GM23338 (cell line): ENCODE measurements around the gene COMMD4. TPM values are rescaled to one million over a fixed set of nuclear protein-coding genes. Genes with fewer than 3 reads are reported as not detected.
A peak's percentile ranks its signal among the peaks of the same experiment; 100 is the strongest.
"Not testable (repeated sequence)": the region's sequence is repeated elsewhere in the genome, so short reads cannot be mapped to it uniquely, and the experiment has no call there.

Source experiments
- ATAC-seq: fragments of 200-7000 bp; cut with Tn5 transposase; 3 replicates; pipeline ENCODE4 v1.9.1; 2020
- DNase-seq: peaks from one replicate; pipeline ENCODE4 v3.0.0-alpha.2; 2015; ENCODE audit warnings: low spot score
- H2AFZ ChIP-seq: fragments of 200-600 bp; sonication (generic); 2 replicates; pipeline ENCODE4 v1.8.0; 2016; ENCODE audit warnings: antibody characterized with exemption, mild to moderate bottlenecking, moderate library complexity
- H3F3A ChIP-seq: fragments of 200-600 bp; sonication (generic); replicated peaks from 2 replicates; pipeline ENCODE4 v1.8.0; 2017; ENCODE audit warnings: antibody characterized with exemption, mixed run types, low read depth
- H3K27ac ChIP-seq: fragments of 200-600 bp; sonication (generic); 2 replicates; pipeline ENCODE4 v1.6.1; 2016; ENCODE audit warnings: low read depth
- H3K27me3 ChIP-seq: fragments of 200-600 bp; sonication (generic); 2 replicates; pipeline ENCODE4 v1.8.0; 2016; ENCODE audit warnings: mild to moderate bottlenecking, mixed run types, moderate library complexity; ENCODE audit not compliant: insufficient read depth
- H3K36me3 ChIP-seq: fragments of 200-600 bp; sonication (generic); 2 replicates; pipeline ENCODE4 v1.8.0; 2016; ENCODE audit warnings: mild to moderate bottlenecking; ENCODE audit not compliant: insufficient read depth
- H3K4me1 ChIP-seq: fragments of 200-600 bp; sonication (generic); 2 replicates; pipeline ENCODE4 v1.8.0; 2016; ENCODE audit warnings: mild to moderate bottlenecking, moderate library complexity; ENCODE audit not compliant: insufficient read depth
- H3K4me2 ChIP-seq: fragments of 200-600 bp; sonication (generic); 2 replicates; pipeline ENCODE4 v1.7.1; 2017; ENCODE audit warnings: mixed run types
- H3K4me3 ChIP-seq: fragments of 200-600 bp; sonication (generic); 2 replicates; pipeline ENCODE4 v1.6.1; 2016; ENCODE audit warnings: mixed run types
- H3K79me2 ChIP-seq: fragments of 200-600 bp; sonication (generic); replicated peaks from 2 replicates; pipeline ENCODE4 v1.8.0; 2017; ENCODE audit warnings: mild to moderate bottlenecking; ENCODE audit not compliant: insufficient read depth
- H3K9me2 ChIP-seq: fragments of 200-600 bp; sonication (generic); 2 replicates; pipeline ENCODE4 v1.8.0; 2017; ENCODE audit not compliant: insufficient read depth
- H4K20me1 ChIP-seq: fragments of 200-600 bp; sonication (generic); replicated peaks from 2 replicates; pipeline ENCODE4 v1.8.0; 2017; ENCODE audit warnings: mild to moderate bottlenecking; ENCODE audit not compliant: insufficient read depth
- H3K27ac Mint-ChIP-seq: 2 replicates; pipeline ENCODE4 v1.8.0; 2020; ENCODE audit warnings: inconsistent platforms, mild to moderate bottlenecking, moderate library complexity, mixed read lengths
- H3K27me3 Mint-ChIP-seq: 3 replicates; pipeline ENCODE4 v1.8.0; 2022; ENCODE audit warnings: low read depth, mild to moderate bottlenecking, moderate library complexity, mixed read lengths, inconsistent platforms; ENCODE audit not compliant: insufficient read depth, poor library complexity
- H3K36me3 Mint-ChIP-seq: 3 replicates; pipeline ENCODE4 v1.8.0; 2021; ENCODE audit warnings: low read depth, mild to moderate bottlenecking, inconsistent platforms, moderate library complexity, mixed read lengths
- H3K4me1 Mint-ChIP-seq: 3 replicates; pipeline ENCODE4 v1.8.0; 2020; ENCODE audit warnings: mild to moderate bottlenecking, inconsistent platforms, mixed read lengths
- H3K4me3 Mint-ChIP-seq: 3 replicates; pipeline ENCODE4 v1.8.0; 2021; ENCODE audit warnings: moderate library complexity, mild to moderate bottlenecking, inconsistent platforms, mixed read lengths
- H3K9me3 Mint-ChIP-seq: 3 replicates; pipeline ENCODE4 v1.8.0; 2020; ENCODE audit warnings: moderate library complexity, mild to moderate bottlenecking, inconsistent platforms, mixed read lengths
- CREB1 ChIP-seq: fragments of 250-450 bp; sonication (Bioruptor Pico); IDR thresholded peaks from 2 replicates; pipeline ENCODE4 v1.5.0; 2020; ENCODE audit warnings: low read depth, mild to moderate bottlenecking, moderate library complexity
- EZH2 ChIP-seq: fragments of 200-600 bp; sonication (generic); IDR thresholded peaks from one replicate; pipeline ENCODE4 v1.8.0; 2017; ENCODE audit warnings: antibody characterized with exemption, mild to moderate bottlenecking, low read depth; ENCODE audit not compliant: unreplicated experiment
- EZH2phosphoT487 ChIP-seq: fragments of 200-600 bp; sonication (generic); IDR thresholded peaks from one replicate; pipeline ENCODE4 v1.8.1; 2018; ENCODE audit warnings: antibody characterized with exemption; ENCODE audit not compliant: unreplicated experiment
- JUNB ChIP-seq: IDR thresholded peaks from one replicate; pipeline ENCODE4 v1.6.1; 2016; ENCODE audit warnings: antibody characterized with exemption; ENCODE audit not compliant: unreplicated experiment
- NANOG ChIP-seq: IDR thresholded peaks from 2 replicates; pipeline ENCODE4 v1.6.1; 2016; ENCODE audit warnings: antibody characterized with exemption, borderline replicate concordance
- STAT1 ChIP-seq: IDR thresholded peaks from one replicate; pipeline ENCODE4 v1.6.1; 2016; ENCODE audit warnings: antibody characterized with exemption; ENCODE audit not compliant: unreplicated experiment
- ZNF331 ChIP-seq: fragments of 250-450 bp; sonication (Bioruptor Pico); IDR thresholded peaks from 2 replicates; pipeline ENCODE4 v1.5.0; 2020; ENCODE audit warnings: low read depth, mild to moderate bottlenecking, moderate library complexity
- polyA plus RNA-seq: library from polyadenylated mRNA; unstranded; fragments of >200 nt; fragmentation: Nextera tagmentation; extraction: Ambion mirVana; gene quantifications from 2 replicates; pipeline ENCODE4 v1.2.1, GENCODE V29; 2016
- total RNA-seq: library from RNA; depleted of rRNA; stranded (reverse); fragments of >200 nt; shearing (Covaris generic); gene quantifications from 2 replicates; pipeline ENCODE4 v1.2.3, GENCODE V29; 2014
- TF ChIP-seq, protein P1 (sequence below), 2 experiments: fragments of 200-600 bp in 1 of 2; sonication (generic) in 1 of 2; conservative IDR thresholded peaks; 2 replicates each; pipeline versions ENCODE4 v1.5.1 to v1.6.1; 2016 to 2017; ENCODE audit warnings: antibody characterized with exemption in 2 of 2, low read depth in 2 of 2, mild to moderate bottlenecking in 2 of 2, moderate library complexity in 1 of 2
- TF ChIP-seq, protein P2 (sequence below): fragments of 250-450 bp; sonication (Bioruptor Pico); IDR thresholded peaks from 2 replicates; pipeline ENCODE4 v1.5.0; 2020; ENCODE audit warnings: mild to moderate bottlenecking, moderate library complexity
- TF ChIP-seq, protein P3 (sequence below): IDR thresholded peaks from 2 replicates; pipeline ENCODE4 v1.6.1; 2016; ENCODE audit warnings: antibody characterized with exemption
- TF ChIP-seq, protein P4 (sequence below): IDR thresholded peaks from one replicate; pipeline ENCODE4 v1.6.1; 2018; ENCODE audit warnings: antibody characterized with exemption; ENCODE audit not compliant: unreplicated experiment

COMMD4 gene
- total and polyA plus RNA-seq, 2 experiments from 2014 or later = 131 TPM

DNA sequence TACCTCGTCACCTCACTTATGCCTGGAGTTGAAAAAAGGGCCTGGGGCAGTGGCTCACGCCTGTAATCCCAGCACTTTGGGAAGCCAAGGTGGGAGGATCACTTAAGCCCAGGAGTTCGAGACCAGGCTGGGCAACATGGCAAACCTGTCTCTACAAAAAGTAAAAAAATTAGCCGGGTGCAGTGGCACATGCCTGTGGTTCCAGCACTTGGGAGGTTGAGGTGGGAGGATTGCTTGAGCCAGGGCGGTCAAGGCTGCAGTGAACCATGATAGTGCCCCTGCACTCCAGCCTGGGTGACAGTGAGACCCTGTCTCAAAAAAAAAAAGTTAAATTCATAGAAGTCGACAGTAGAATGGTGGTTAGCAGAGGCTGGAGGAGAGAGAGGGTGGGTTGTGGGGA, 6.4 kb downstream of the COMMD4 start:
- no peak for TF ChIP-seq EZH2phosphoT487
- no peak for TF ChIP-seq EZH2
- TF ChIP-seq, protein P1, sequence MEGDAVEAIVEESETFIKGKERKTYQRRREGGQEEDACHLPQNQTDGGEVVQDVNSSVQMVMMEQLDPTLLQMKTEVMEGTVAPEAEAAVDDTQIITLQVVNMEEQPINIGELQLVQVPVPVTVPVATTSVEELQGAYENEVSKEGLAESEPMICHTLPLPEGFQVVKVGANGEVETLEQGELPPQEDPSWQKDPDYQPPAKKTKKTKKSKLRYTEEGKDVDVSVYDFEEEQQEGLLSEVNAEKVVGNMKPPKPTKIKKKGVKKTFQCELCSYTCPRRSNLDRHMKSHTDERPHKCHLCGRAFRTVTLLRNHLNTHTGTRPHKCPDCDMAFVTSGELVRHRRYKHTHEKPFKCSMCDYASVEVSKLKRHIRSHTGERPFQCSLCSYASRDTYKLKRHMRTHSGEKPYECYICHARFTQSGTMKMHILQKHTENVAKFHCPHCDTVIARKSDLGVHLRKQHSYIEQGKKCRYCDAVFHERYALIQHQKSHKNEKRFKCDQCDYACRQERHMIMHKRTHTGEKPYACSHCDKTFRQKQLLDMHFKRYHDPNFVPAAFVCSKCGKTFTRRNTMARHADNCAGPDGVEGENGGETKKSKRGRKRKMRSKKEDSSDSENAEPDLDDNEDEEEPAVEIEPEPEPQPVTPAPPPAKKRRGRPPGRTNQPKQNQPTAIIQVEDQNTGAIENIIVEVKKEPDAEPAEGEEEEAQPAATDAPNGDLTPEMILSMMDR (conservative IDR thresholded peaks at IDR 0.05; ENCODE audit: low read depth in 2 of 2) = no peak
- TF ChIP-seq JUNB = no peak
- TF ChIP-seq, protein P2, sequence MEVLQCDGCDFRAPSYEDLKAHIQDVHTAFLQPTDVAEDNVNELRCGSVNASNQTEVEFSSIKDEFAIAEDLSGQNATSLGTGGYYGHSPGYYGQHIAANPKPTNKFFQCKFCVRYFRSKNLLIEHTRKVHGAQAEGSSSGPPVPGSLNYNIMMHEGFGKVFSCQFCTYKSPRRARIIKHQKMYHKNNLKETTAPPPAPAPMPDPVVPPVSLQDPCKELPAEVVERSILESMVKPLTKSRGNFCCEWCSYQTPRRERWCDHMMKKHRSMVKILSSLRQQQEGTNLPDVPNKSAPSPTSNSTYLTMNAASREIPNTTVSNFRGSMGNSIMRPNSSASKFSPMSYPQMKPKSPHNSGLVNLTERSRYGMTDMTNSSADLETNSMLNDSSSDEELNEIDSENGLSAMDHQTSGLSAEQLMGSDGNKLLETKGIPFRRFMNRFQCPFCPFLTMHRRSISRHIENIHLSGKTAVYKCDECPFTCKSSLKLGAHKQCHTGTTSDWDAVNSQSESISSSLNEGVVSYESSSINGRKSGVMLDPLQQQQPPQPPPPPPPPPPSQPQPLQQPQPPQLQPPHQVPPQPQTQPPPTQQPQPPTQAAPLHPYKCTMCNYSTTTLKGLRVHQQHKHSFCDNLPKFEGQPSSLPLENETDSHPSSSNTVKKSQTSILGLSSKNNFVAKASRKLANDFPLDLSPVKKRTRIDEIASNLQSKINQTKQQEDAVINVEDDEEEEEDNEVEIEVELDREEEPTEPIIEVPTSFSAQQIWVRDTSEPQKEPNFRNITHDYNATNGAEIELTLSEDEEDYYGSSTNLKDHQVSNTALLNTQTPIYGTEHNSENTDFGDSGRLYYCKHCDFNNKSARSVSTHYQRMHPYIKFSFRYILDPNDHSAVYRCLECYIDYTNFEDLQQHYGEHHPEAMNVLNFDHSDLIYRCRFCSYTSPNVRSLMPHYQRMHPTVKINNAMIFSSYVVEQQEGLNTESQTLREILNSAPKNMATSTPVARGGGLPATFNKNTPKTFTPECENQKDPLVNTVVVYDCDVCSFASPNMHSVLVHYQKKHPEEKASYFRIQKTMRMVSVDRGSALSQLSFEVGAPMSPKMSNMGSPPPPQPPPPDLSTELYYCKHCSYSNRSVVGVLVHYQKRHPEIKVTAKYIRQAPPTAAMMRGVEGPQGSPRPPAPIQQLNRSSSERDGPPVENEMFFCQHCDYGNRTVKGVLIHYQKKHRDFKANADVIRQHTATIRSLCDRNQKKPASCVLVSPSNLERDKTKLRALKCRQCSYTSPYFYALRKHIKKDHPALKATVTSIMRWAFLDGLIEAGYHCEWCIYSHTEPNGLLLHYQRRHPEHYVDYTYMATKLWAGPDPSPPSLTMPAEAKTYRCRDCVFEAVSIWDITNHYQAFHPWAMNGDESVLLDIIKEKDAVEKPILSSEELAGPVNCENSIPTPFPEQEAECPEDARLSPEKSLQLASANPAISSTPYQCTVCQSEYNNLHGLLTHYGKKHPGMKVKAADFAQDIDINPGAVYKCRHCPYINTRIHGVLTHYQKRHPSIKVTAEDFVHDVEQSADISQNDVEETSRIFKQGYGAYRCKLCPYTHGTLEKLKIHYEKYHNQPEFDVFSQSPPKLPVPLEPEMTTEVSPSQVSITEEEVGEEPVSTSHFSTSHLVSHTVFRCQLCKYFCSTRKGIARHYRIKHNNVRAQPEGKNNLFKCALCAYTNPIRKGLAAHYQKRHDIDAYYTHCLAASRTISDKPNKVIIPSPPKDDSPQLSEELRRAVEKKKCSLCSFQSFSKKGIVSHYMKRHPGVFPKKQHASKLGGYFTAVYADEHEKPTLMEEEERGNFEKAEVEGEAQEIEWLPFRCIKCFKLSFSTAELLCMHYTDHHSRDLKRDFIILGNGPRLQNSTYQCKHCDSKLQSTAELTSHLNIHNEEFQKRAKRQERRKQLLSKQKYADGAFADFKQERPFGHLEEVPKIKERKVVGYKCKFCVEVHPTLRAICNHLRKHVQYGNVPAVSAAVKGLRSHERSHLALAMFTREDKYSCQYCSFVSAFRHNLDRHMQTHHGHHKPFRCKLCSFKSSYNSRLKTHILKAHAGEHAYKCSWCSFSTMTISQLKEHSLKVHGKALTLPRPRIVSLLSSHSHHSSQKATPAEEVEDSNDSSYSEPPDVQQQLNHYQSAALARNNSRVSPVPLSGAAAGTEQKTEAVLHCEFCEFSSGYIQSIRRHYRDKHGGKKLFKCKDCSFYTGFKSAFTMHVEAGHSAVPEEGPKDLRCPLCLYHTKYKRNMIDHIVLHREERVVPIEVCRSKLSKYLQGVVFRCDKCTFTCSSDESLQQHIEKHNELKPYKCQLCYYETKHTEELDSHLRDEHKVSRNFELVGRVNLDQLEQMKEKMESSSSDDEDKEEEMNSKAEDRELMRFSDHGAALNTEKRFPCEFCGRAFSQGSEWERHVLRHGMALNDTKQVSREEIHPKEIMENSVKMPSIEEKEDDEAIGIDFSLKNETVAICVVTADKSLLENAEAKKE (CRISPR knock-in tag) = no peak
- no peak for TF ChIP-seq STAT1
- TF ChIP-seq ZNF331 (CRISPR knock-in tag) = no peak
- no peak for TF ChIP-seq NANOG
- TF ChIP-seq, protein P3, sequence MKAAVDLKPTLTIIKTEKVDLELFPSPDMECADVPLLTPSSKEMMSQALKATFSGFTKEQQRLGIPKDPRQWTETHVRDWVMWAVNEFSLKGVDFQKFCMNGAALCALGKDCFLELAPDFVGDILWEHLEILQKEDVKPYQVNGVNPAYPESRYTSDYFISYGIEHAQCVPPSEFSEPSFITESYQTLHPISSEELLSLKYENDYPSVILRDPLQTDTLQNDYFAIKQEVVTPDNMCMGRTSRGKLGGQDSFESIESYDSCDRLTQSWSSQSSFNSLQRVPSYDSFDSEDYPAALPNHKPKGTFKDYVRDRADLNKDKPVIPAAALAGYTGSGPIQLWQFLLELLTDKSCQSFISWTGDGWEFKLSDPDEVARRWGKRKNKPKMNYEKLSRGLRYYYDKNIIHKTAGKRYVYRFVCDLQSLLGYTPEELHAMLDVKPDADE = no peak
- TF ChIP-seq CREB1 = no peak
- TF ChIP-seq, protein P4, sequence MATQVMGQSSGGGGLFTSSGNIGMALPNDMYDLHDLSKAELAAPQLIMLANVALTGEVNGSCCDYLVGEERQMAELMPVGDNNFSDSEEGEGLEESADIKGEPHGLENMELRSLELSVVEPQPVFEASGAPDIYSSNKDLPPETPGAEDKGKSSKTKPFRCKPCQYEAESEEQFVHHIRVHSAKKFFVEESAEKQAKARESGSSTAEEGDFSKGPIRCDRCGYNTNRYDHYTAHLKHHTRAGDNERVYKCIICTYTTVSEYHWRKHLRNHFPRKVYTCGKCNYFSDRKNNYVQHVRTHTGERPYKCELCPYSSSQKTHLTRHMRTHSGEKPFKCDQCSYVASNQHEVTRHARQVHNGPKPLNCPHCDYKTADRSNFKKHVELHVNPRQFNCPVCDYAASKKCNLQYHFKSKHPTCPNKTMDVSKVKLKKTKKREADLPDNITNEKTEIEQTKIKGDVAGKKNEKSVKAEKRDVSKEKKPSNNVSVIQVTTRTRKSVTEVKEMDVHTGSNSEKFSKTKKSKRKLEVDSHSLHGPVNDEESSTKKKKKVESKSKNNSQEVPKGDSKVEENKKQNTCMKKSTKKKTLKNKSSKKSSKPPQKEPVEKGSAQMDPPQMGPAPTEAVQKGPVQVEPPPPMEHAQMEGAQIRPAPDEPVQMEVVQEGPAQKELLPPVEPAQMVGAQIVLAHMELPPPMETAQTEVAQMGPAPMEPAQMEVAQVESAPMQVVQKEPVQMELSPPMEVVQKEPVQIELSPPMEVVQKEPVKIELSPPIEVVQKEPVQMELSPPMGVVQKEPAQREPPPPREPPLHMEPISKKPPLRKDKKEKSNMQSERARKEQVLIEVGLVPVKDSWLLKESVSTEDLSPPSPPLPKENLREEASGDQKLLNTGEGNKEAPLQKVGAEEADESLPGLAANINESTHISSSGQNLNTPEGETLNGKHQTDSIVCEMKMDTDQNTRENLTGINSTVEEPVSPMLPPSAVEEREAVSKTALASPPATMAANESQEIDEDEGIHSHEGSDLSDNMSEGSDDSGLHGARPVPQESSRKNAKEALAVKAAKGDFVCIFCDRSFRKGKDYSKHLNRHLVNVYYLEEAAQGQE = no peak

DNA sequence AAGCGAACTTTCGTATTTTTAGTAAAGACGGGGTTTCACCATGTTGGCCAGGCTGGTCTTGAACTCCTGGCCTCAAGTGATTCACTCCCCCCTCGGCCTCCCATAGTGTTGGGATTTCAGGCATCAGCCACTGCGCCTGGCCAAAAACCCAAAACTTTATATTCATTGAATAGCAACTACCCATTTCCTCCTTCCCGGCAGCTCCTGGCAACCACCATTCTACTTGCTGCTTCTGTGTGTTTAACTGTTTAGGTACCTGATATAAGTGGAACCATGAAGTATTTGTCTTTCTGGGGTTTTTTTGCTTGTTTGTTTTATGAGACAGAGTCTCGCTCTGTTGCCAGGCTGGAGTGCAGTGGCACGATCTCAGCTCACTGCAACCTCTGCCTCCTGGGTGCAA, 8.1 kb downstream of the COMMD4 start:
- H2AFZ ChIP-seq, H3K9me2 ChIP-seq, H3K27ac Mint-ChIP-seq, ATAC-seq, H3K4me3 Mint-ChIP-seq, H3K79me2 ChIP-seq, H3K27ac ChIP-seq, H3K4me1 Mint-ChIP-seq, H3K36me3 ChIP-seq, H4K20me1 ChIP-seq, H3K9me3 Mint-ChIP-seq, H3K4me2 ChIP-seq, H3K4me1 ChIP-seq, H3K4me3 ChIP-seq, H3F3A ChIP-seq: not testable (repeated sequence)
- Mint-ChIP-seq H3K27me3 (peaks cover 21% of the 10 kb centered on the region), H3K36me3 (peaks cover 14% of the 10 kb centered on the region)
- H3K27me3 ChIP-seq = peaks cover 22% of the 10 kb centered on the region
- peak; percentile 32 for DNase-seq

More for the DNA sequence above, 6.4 kb downstream of the COMMD4 start:
- peaks cover 13% of the 10 kb centered on the region; the same call in 1 of the 2 replicates for H3K27me3 ChIP-seq
- no peaks in the 10 kb centered on the region for H4K20me1 ChIP-seq
- H3K4me3 ChIP-seq = no peak overlapping the region
- H3F3A ChIP-seq = 0 out of 2 replicates have a peak, but pooled peaks cover 4% of the 10 kb centered on the region
- peaks cover 14% of the 10 kb centered on the region for H3K36me3 Mint-ChIP-seq
- H3K4me1 Mint-ChIP-seq = peaks cover 3% of the 10 kb centered on the region; the same call in 2 of the 3 replicates
- H3K4me2 ChIP-seq = no peak overlapping the region
- no peaks in the 10 kb centered on the region for H3K9me3 Mint-ChIP-seq
- DNase-seq (no peak), ATAC-seq (no peak)
- peaks cover 4% of the 10 kb centered on the region; the same call in 1 of the 2 replicates for H3K4me1 ChIP-seq
- peaks cover 17% of the 10 kb centered on the region for H3K27me3 Mint-ChIP-seq
- no peak overlapping the region for H3K4me3 Mint-ChIP-seq
- H3K9me2 ChIP-seq = no peaks in the 10 kb centered on the region
- H3K36me3 ChIP-seq = no peaks in the 10 kb centered on the region
- no peak overlapping the region for H3K27ac ChIP-seq
- no peak overlapping the region for H2AFZ ChIP-seq
- no peaks in the 10 kb centered on the region for H3K79me2 ChIP-seq
- no peak overlapping the region for H3K27ac Mint-ChIP-seq
